MCF 10A (cell line): ENCODE results near the gene DEPP1. TPM values are rescaled to one million over a fixed set of nuclear protein-coding genes. Genes with fewer than 3 reads are reported as not detected.
A peak's percentile ranks its signal among the peaks of the same experiment; 100 is the strongest.

Experiments used
- BruUV-seq: library from RNA; stranded (reverse); fragments of 400-500 nt; replicated peaks from 2 replicates; lab custom pipeline; 2021; lab: Mats Ljungman, UMichigan
- CTCF ChIA-PET: fragments of 300-600 bp; sonication (Branson Sonifier 250); formaldehyde crosslinking; extraction: SDS; loops from one replicate; lab custom pipeline; 2021; ENCODE audit warnings: antibody characterized with exemption, inconsistent platforms; lab: Yijun Ruan, JAX
- POLR2A ChIA-PET: fragments of 300-600, 350-650 bp; sonication (Branson Sonifier 250); formaldehyde crosslinking; extraction: SDS; loops from one replicate; lab custom pipeline; 2020; ENCODE audit warnings: antibody characterized with exemption, inconsistent platforms; lab: Yijun Ruan, JAX
- DNase-seq: peaks from one replicate; pipeline ENCODE4 v3.0.0-alpha.2; 2018; ENCODE audit not compliant: unreplicated experiment
- H3K27ac Mint-ChIP-seq: one replicate; pipeline ENCODE4 v1.8.0; 2022; ENCODE audit warnings: mild to moderate bottlenecking, low read depth, mixed read lengths; ENCODE audit not compliant: unreplicated experiment
- H3K27me3 Mint-ChIP-seq: one replicate; pipeline ENCODE4 v1.8.0; 2022; ENCODE audit warnings: mixed read lengths; ENCODE audit not compliant: insufficient read depth, unreplicated experiment
- H3K36me3 Mint-ChIP-seq: one replicate; pipeline ENCODE4 v1.8.0; 2022; ENCODE audit warnings: mild to moderate bottlenecking, moderate library complexity, mixed read lengths; ENCODE audit not compliant: insufficient read depth, unreplicated experiment
- H3K4me1 Mint-ChIP-seq: one replicate; pipeline ENCODE4 v1.8.0; 2022; ENCODE audit warnings: mixed read lengths; ENCODE audit not compliant: insufficient read depth, unreplicated experiment
- H3K4me3 Mint-ChIP-seq: one replicate; pipeline ENCODE4 v1.8.0; 2022; ENCODE audit warnings: mild to moderate bottlenecking, moderate library complexity, mixed read lengths; ENCODE audit not compliant: unreplicated experiment
- H3K9me3 Mint-ChIP-seq: one replicate; pipeline ENCODE4 v1.8.0; 2022; ENCODE audit warnings: mixed read lengths; ENCODE audit not compliant: unreplicated experiment
- CTCF ChIP-seq: fragments of 200-600 bp; IDR thresholded peaks from one replicate; pipeline ENCODE4 v1.8.0; 2022; ENCODE audit warnings: antibody characterized with exemption, mild to moderate bottlenecking; ENCODE audit not compliant: unreplicated experiment
- intact Hi-C: fragments of 100-400 bp; cut with micrococcal nuclease; formaldehyde crosslinking; loops from 2 replicates; pipeline ENCODE4 v1.14.1; 2022
- total RNA-seq: library from RNA; stranded (reverse); gene quantifications from 2 replicates; pipeline ENCODE4 v1.2.3, GENCODE V29; 2022

DEPP1 gene
- total RNA-seq, 1 experiment from 2014 or later, result 0.84 TPM

- Mint-ChIP-seq H3K4me1 (peaks cover 25% of the 10 kb centered on the region), H3K36me3 (peaks cover 20% of the 10 kb centered on the region), H3K9me3 (no peaks in the 10 kb centered on the region), H3K27me3 (no peaks in the 10 kb centered on the region), H3K27ac (no peak overlapping the region), H3K4me3 (no peak overlapping the region)
- no peak for DNase-seq
- ChIA-PET POLR2A (no interaction called here), CTCF (interaction anchor here (0.6 to 0.9 kb wide), 5 partner anchors 8 to 247 kb away, joined by 3 to 5 read pairs (median 4); no protein-coding TSS in a partner anchor)
- no peak for TF ChIP-seq CTCF
- no TSS peak for BruUV-seq
- intact Hi-C loops, result loop anchor here (10.0 kb wide), 1 partner anchor 1021 kb away; no protein-coding TSS in a partner anchor
Observed at GRCh38 chr10:45003432-45004000, 24.9 kb upstream of the DEPP1 start.

GRCh38 chr10:45001381-45002148 is 23.0 kb upstream of the DEPP1 start:
- intact Hi-C loops, result loop anchor here (2.0 to 10.0 kb wide), 3 partner anchors 21 to 1023 kb away; no protein-coding TSS in a partner anchor
- TF ChIP-seq CTCF, result peak; percentile 14
- H3K9me3 Mint-ChIP-seq, result no peaks in the 10 kb centered on the region
- DNase-seq, result peak; percentile 95
- no TSS peak for BruUV-seq
- POLR2A ChIA-PET, result interaction anchor here (0.5 kb wide), 1 partner anchor 1353 kb away, joined by 3 read pairs; no protein-coding TSS in a partner anchor
- H3K36me3 Mint-ChIP-seq, result peaks cover 20% of the 10 kb centered on the region
- H3K4me3 Mint-ChIP-seq, result peak overlapping the region; percentile 76
- CTCF ChIA-PET, result interaction anchor here (0.6 to 1.7 kb wide), 12 partner anchors 10 to 1347 kb away, joined by 3 to 6 read pairs (median 3); partner anchors contain the start of gene DEPP1
- H3K4me1 Mint-ChIP-seq, result peaks cover 26% of the 10 kb centered on the region
- H3K27ac Mint-ChIP-seq, result peak overlapping the region; percentile 16
- no peaks in the 10 kb centered on the region for H3K27me3 Mint-ChIP-seq

GRCh38 chr10:45000752-45001380 is 22.3 kb upstream of the DEPP1 start, which contains the start of gene ZNF22:
ZNF22 (plus strand) TSS chr10:45000923; CDS start chr10:45003369, 2,446 bp downstream.
- peaks cover 20% of the 10 kb centered on the region for H3K36me3 Mint-ChIP-seq
- peak within 1 kb of the TSS; percentile 76 for H3K4me3 Mint-ChIP-seq
- no peaks in the 10 kb centered on the region for H3K27me3 Mint-ChIP-seq
- no TSS peak for BruUV-seq
- peaks cover 26% of the 10 kb centered on the region for H3K4me1 Mint-ChIP-seq
- intact Hi-C loops, result loop anchor here (2.0 to 10.0 kb wide), 3 partner anchors 20 to 1024 kb away; no protein-coding TSS in a partner anchor
- POLR2A ChIA-PET, result interaction anchor here (1.1 kb wide), 1 partner anchor 20 kb away, joined by 3 read pairs; no protein-coding TSS in a partner anchor
- CTCF ChIA-PET, result interaction anchor here (0.7 to 1.7 kb wide), 6 partner anchors 9 to 1346 kb away, joined by 3 to 6 read pairs (median 4); partner anchors contain the start of gene DEPP1
- peak within 1 kb of the TSS; percentile 67 for H3K27ac Mint-ChIP-seq
- H3K9me3 Mint-ChIP-seq, result no peaks in the 10 kb centered on the region
- TF ChIP-seq CTCF, result no peak
- DNase-seq, result peak; percentile 42
